ENCODE measurements around the gene PSG1.
"Not testable (repeated sequence)": the region's sequence is repeated elsewhere in the genome, so short reads cannot be mapped to it uniquely, and the experiment has no call there.

PSG1 gene

GRCh38 chr19:42882010-42882409, 2.5 kb upstream of the PSG1 start:
- DNase-seq (ENCODE audit: low spot score); FAIRE-seq: not testable (repeated sequence)

- DNase-seq (ENCODE audit: low spot score); FAIRE-seq: not testable (repeated sequence)
Observed at GRCh38 chr19:42881279-42881678, 1.8 kb upstream of the PSG1 start.

GRCh38 chr19:42880621-42881020, 1.1 kb upstream of the PSG1 start:
- not testable (repeated sequence) for FAIRE-seq; DNase-seq (ENCODE audit: low spot score)

- FAIRE-seq; DNase-seq (ENCODE audit: low spot score): not testable (repeated sequence)
Observed at GRCh38 chr19:42876596-42876995, 2.9 kb downstream of the PSG1 start.

DNA sequence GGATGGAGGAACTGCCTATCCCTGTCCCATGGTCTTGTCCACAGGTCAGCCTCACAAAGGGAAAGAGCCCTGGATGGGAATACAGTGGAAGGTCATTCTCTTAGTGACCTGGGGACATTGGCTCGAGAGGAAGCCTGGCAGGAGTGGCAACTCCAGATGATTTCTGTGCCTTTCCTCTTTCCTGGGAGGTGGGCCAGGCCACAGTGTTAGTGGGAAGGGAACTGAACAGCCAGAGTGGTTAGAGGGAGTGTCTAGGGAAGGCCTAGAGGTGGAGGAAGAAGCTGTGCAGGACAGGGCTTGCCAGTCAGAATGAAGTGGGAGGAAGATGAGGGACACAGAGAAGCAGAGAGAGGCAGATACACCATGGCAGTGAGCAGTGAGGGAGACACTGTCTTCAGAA, 3.6 kb downstream of the PSG1 start:
- DNase-seq (ENCODE audit: low spot score) = not testable (repeated sequence)

DNA sequence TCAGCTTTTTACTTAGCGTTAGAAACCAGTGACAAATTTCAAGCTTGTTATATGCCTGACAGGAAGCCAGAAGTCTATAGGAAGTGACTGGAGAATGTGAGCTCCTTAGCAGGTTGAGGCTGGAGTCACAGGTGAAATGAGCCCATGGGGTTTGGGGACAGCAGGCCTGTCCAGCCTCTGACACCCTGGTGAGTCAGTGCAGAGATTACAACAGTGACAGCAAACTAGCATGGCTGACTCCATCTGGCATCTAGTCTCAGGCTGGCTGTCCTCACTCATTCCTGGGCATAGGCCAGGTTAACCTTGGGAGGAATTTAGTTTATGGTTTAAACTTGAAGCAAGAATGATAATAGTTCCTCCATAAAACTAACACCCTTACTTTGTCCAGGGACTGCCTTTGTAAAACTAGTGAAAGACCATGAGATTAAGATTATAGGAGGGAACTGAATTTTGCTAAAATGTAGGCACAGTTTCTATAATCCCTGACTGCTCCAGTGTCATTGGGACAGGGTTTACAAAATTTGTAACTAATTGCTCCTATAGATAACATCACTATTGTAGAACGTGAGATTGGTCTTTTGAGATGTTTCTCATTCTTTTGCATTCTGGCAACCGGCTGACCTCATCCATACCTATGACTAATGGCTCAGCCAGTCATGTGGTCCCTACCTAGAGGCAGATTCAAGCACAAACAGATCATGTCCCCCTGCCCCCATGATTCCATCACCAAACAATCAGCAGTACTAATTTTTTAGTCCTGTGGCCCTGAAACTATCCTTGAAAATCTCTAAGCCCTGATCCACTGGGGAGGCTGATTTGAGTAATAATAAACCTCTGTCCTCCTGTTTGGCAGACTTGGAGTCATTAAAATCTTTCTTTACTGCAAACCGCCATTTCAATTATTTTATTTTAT, 4.4 kb downstream of the PSG1 start:
- FAIRE-seq (peak; percentile 42), DNase-seq (ENCODE audit: low spot score) (peak; percentile 35)

More for the DNA sequence above, 3.6 kb downstream of the PSG1 start:
- not testable (repeated sequence) for FAIRE-seq

DNA sequence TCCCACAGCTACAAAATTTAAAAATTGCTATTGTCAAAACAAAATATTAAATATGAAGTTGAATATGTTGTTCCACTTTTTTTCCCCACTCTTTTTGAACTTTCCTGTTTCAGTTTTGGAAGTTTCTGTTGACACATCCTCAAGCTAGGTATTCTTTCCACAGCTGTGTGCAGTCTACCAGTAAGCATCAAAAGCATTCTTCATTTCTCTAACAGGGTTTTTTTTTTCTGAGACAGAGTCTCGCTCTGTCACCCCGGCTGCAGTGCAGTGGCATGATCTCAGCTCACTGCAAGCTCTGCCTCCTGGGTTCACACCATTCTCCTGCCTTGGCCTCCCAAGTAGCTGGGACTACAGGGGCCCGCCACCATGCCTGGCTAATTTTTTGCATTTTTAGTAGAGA, 5.4 kb downstream of the PSG1 start:
- DNase-seq (ENCODE audit: low spot score); FAIRE-seq: not testable (repeated sequence)

- FAIRE-seq (no peak), DNase-seq (ENCODE audit: low spot score) (no peak)
Observed at GRCh38 chr19:42872608-42873007, 6.9 kb downstream of the PSG1 start.

DNA sequence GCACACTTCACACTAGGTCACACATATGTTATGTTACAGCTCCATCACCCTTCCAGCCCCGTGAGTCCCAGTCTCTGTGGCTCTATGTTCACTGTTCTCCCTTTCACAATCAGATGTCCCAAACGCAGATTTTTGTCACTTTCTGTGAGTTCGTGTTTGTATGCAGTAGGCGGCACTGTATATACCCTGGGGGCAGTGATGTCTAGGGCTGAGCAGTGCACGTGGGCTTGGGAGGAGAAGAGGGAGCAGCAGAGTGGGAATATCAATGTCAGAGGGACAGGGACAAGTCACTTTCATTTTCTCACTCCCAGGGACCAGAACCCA, 22.0 kb downstream of the PSG1 start:
- FAIRE-seq (no peak), DNase-seq (ENCODE audit: low spot score) (no peak)

- FAIRE-seq; DNase-seq (ENCODE audit: low spot score): not testable (repeated sequence)
Observed at GRCh38 chr19:42856866-42857543, 22.5 kb downstream of the PSG1 start.

DNA sequence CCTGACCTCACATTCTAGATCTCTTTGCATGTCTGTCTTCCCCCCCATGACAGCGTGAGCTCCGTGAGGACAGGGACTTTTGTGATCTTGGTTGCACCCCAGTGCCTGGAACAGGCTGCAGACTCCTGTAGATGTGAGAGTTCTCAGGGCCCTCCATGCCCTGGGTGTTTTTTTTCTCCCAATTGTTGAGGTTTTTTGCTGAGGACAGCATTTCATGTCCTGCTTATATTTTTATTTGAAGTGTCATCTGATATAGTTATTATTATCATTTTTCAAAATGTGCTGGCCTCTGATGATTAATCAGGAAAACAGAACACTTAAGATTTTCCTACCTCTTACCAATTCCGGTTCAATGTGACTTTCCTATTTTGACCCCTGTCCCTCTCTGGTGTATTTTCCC, 24.8 kb downstream of the PSG1 start:
- FAIRE-seq; DNase-seq (ENCODE audit: low spot score): not testable (repeated sequence)

- DNase-seq (ENCODE audit: low spot score); FAIRE-seq: not testable (repeated sequence)
Observed at GRCh38 chr19:42853231-42853630, 26.3 kb downstream of the PSG1 start.

GRCh38 chr19:42852821-42853220, 26.7 kb downstream of the PSG1 start:
- not testable (repeated sequence) for FAIRE-seq; DNase-seq (ENCODE audit: low spot score)

- FAIRE-seq = not testable (repeated sequence)
Observed at GRCh38 chr19:42851718-42852280, 27.7 kb downstream of the PSG1 start.

GRCh38 chr19:42850981-42851717, 28.4 kb downstream of the PSG1 start:
- FAIRE-seq (peak; percentile 93), DNase-seq (ENCODE audit: low spot score) (peak; percentile 74)

More at GRCh38 chr19:42851718-42852280, 27.7 kb downstream of the PSG1 start:
- not testable (repeated sequence) for DNase-seq (ENCODE audit: low spot score)

GRCh38 chr19:42846597-42846996, 32.9 kb downstream of the PSG1 start:
- no peak for DNase-seq (ENCODE audit: low spot score)
- no peak for FAIRE-seq

DNA sequence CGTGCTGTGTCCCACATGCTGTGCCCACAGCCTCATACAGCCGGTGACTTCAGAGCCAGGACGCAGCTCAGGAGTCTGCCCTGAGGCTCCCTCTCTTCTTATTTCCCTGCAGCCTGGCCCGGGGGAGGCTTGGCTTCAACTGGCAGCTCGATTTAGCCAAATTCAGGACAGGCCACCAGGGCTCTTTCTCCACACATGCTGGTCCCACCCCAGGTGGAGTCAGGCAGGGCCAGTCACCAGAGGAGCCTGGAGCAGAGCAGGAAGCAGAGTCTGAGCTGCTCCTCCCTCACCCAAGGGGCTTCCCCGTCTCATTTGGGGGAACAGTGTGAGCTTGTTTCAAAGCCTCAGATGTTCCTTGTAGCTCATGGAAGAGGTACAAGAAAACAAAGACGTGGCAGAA, 35.9 kb downstream of the PSG1 start:
- FAIRE-seq; DNase-seq (ENCODE audit: low spot score): not testable (repeated sequence)

GRCh38 chr19:42832746-42833442, 46.6 kb downstream of the PSG1 start:
- not testable (repeated sequence) for FAIRE-seq; DNase-seq (ENCODE audit: low spot score)

GRCh38 chr19:42832023-42832680, 47.4 kb downstream of the PSG1 start:
- not testable (repeated sequence) for DNase-seq (ENCODE audit: low spot score); FAIRE-seq

Measured in urothelium cell line (cell line).